Measurements from ENCODE around the gene CSF1.

DNA sequence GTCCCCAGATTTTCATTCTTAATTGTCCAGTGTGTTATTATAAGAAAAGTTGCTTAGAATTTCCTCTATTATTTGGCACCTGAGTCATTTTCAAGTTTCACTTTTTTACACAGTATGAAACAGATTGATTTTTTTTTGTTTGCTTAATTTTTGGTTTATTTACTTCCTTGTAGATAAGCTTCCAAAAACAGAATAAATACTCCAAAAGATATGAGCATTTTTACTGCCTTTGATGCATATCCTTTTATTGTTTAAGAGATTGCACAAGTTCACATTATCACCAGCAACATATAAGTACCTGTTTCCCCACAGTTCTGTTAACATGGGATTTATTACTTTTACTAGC lies 37.6 kb downstream of the CSF1 start:
- TF ChIP-seq, protein P1, sequence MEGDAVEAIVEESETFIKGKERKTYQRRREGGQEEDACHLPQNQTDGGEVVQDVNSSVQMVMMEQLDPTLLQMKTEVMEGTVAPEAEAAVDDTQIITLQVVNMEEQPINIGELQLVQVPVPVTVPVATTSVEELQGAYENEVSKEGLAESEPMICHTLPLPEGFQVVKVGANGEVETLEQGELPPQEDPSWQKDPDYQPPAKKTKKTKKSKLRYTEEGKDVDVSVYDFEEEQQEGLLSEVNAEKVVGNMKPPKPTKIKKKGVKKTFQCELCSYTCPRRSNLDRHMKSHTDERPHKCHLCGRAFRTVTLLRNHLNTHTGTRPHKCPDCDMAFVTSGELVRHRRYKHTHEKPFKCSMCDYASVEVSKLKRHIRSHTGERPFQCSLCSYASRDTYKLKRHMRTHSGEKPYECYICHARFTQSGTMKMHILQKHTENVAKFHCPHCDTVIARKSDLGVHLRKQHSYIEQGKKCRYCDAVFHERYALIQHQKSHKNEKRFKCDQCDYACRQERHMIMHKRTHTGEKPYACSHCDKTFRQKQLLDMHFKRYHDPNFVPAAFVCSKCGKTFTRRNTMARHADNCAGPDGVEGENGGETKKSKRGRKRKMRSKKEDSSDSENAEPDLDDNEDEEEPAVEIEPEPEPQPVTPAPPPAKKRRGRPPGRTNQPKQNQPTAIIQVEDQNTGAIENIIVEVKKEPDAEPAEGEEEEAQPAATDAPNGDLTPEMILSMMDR (IDR thresholded peaks at IDR 0.05) = no peak
- no peak for TF ChIP-seq POLR2A (IDR thresholded peaks at IDR 0.05)

All from breast epithelium (tissue), 3 donors.